Right lobe of liver (tissue), 6 donors: ENCODE results near the gene PHGDH. TPM values are rescaled to one million over a fixed set of nuclear protein-coding genes. Genes with fewer than 3 reads are reported as not detected.

Source experiments
- ATAC-seq, 4 donors: fragments of 200-7000 bp; cut with Tn5 transposase; one replicate each; pipeline ENCODE4 v1.9.1; 2020; ENCODE audit warnings: mild to moderate bottlenecking in 4 of 4, moderate library complexity in 4 of 4
- DNase-seq, 3 donors: peaks; one replicate each; pipeline ENCODE4 v3.0.0-alpha.2; 2020
- H3K27ac ChIP-seq, 3 donors: fragments of 200-600 bp; one replicate each; pipeline ENCODE4 v1.8.0; 2022
- H3K27me3 ChIP-seq, 2 donors: fragments of 200-600 bp; one replicate each; pipeline ENCODE4 v1.8.0; 2022
- H3K36me3 ChIP-seq, 4 donors: fragments of 200-600 bp; sonication (generic) in 1 of 4; one replicate each; pipeline versions ENCODE4 v1.5.1 to v1.8.0; 2017 to 2022; ENCODE audit warnings: control low read depth in 1 of 4
- H3K4me1 ChIP-seq, 4 donors: fragments of 200-600 bp; sonication (generic) in 1 of 4; one replicate each; pipeline versions ENCODE4 v1.5.1 to v1.8.0; 2017 to 2022; ENCODE audit warnings: control low read depth in 1 of 4
- H3K4me3 ChIP-seq, 3 donors: fragments of 200-600 bp; one replicate each; pipeline ENCODE4 v1.8.0; 2022
- H3K9me3 ChIP-seq, 4 donors: fragments of 200-600 bp; sonication (generic) in 1 of 4; one replicate each; pipeline versions ENCODE4 v1.5.1 to v1.8.0; 2017 to 2022; ENCODE audit warnings: control low read depth in 1 of 4
- CTCF ChIP-seq, 4 donors: fragments of 200-600 bp in 3 of 4; fragments of 450-650 bp in 1 of 4; IDR thresholded peaks; one replicate each; pipeline versions ENCODE4 v1.5.1 to v1.8.0; 2016 to 2022; ENCODE audit warnings: antibody characterized with exemption in 4 of 4, mild to moderate bottlenecking in 2 of 4
- POLR2A ChIP-seq: fragments of 450-650 bp; IDR thresholded peaks from one replicate; pipeline ENCODE4 v1.6.1; 2017; ENCODE audit warnings: antibody characterized with exemption, mild to moderate bottlenecking
- WGBS: methylation state at CpG from one replicate; pipeline ENCODE4 v1.1.6; 2018; ENCODE audit warnings: low coverage, low lambda C conversion rate; ENCODE audit not compliant: insufficient coverage; ENCODE audit errors: missing lambda C conversion rate; 5-methylcytosine and 5-hydroxymethylcytosine counted together
- intact Hi-C, 2 donors: fragments of 100-400 bp; cut with DNase I; formaldehyde crosslinking; loops; one replicate each; pipeline versions ENCODE4 v1.11.2 to v1.14.1; 2022
- total RNA-seq, 6 experiments: library from RNA; depleted of rRNA in 2 of 6; stranded (reverse); fragments of >200 nt in 2 of 6; fragmentation: NEBNext Ultra II Directional in 3 of 6; extraction: Animal tissue kit (Norgen Biotek cat#: 25700) in 3 of 6; gene quantifications; one replicate each; pipeline versions ENCODE4 v1.1.0 to v1.2.4, GENCODE V29; 2016 to 2023
- donor health status: DM: no; HTN: yes; CAD: no.
- donor health status: DM: no; HTN: no; CAD: no.
- donor health status: DM: no; HTN: no; CAD: no.
- donor health status: DM: no; HTN: yes; CAD: no.
- donor health status: DM: no; HTN: yes; CAD: no.

The PHGDH gene
- total RNA-seq, 6 experiments from 2014 or later: 51.2 to 151 (median 74.0) TPM

DNA sequence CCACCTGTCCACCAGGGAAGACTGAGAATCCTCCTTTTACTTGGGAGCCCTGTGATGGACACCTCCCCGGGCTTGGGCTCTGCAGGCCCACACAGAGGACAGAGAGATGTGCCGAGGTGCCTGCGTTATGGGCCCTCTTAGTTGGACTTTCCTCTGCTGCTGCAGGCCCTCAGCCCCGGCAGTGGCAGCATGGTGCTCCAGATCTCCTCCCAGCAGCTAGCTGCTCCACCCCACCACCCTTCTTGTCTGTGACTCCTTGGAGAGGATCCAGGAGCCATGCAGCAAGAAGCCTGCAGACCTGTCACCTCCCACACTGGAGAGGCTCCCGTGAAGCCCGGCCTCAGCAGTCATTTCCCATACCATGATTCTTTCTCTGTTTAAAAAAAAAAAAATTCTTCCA, 27.4 kb downstream of the PHGDH start:
- DNase-seq (no peak), ATAC-seq (no peak)
- no peak overlapping the region for H3K4me3 ChIP-seq
- no peak for TF ChIP-seq CTCF (IDR thresholded peaks at IDR 0.05)
- no peak for TF ChIP-seq POLR2A
- intact Hi-C loops: no loop called here
- H3K27ac ChIP-seq: no peak overlapping the region
- no peaks in the 10 kb centered on the region for H3K27me3 ChIP-seq
- peaks cover 0 to 20% (median 4%) of the 10 kb centered on the region in 4 donors for H3K36me3 ChIP-seq
- H3K9me3 ChIP-seq: no peaks in the 10 kb centered on the region
- peaks cover 0 to 23% (median 7%) of the 10 kb centered on the region in 4 donors for H3K4me1 ChIP-seq
- WGBS: 85% methylated on average over 5 of the region's 6 CpGs

DNA sequence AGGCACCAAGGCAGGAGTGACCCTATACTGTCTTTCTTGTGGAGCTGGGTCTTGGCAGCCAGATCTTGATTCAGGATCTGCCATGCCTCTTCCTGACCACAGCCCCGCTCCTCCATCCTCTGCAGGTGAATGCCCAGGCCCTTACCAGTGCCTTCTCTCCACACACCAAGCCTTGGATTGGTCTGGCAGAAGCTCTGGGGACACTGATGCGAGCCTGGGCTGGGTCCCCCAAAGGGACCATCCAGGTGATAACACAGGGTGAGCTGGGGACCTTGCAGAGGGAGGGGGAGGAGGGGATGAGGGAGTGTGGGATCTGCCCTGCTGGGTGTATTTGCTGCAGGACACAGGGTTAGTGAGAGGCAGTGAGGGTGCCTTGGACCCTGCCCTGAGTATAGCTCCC, 28.5 kb downstream of the PHGDH start:
- H3K27ac ChIP-seq: no peak overlapping the region
- peaks cover 0 to 34% (median 11%) of the 10 kb centered on the region in 4 donors for H3K4me1 ChIP-seq
- no peak for TF ChIP-seq CTCF (IDR thresholded peaks at IDR 0.05)
- TF ChIP-seq POLR2A: no peak
- ATAC-seq (no peak), DNase-seq (no peak)
- H3K9me3 ChIP-seq: no peaks in the 10 kb centered on the region
- 91% methylated on average over 2 of the region's 2 CpGs for WGBS
- H3K4me3 ChIP-seq: no peak overlapping the region
- intact Hi-C loops: loop anchor here in 1 of 2 donors (10.0 kb wide), 1 partner anchor 135 kb away; no protein-coding TSS in a partner anchor
- H3K36me3 ChIP-seq: peaks cover 0 to 13% (median 3%) of the 10 kb centered on the region in 4 donors
- H3K27me3 ChIP-seq: no peaks in the 10 kb centered on the region

GRCh38 chr1:119740896-119741780, 29.4 kb downstream of the PHGDH start:
- intact Hi-C loops: loop anchor here in 1 of 2 donors (10.0 kb wide), 1 partner anchor 134 kb away; no protein-coding TSS in a partner anchor
- no peak for DNase-seq
- H3K9me3 ChIP-seq: no peaks in the 10 kb centered on the region
- 67% methylated on average over 1 of the region's 13 CpGs for WGBS
- TF ChIP-seq POLR2A (no peak), CTCF (IDR thresholded peaks at IDR 0.05) (no peak)
- H3K4me1 ChIP-seq: peaks cover 0 to 43% (median 13%) of the 10 kb centered on the region in 4 donors
- no peak for ATAC-seq
- H3K27ac ChIP-seq: no peak overlapping the region
- H3K36me3 ChIP-seq: peaks cover 0 to 9% (median 0%) of the 10 kb centered on the region in 4 donors
- H3K27me3 ChIP-seq: no peaks in the 10 kb centered on the region
- H3K4me3 ChIP-seq: no peak overlapping the region

DNA sequence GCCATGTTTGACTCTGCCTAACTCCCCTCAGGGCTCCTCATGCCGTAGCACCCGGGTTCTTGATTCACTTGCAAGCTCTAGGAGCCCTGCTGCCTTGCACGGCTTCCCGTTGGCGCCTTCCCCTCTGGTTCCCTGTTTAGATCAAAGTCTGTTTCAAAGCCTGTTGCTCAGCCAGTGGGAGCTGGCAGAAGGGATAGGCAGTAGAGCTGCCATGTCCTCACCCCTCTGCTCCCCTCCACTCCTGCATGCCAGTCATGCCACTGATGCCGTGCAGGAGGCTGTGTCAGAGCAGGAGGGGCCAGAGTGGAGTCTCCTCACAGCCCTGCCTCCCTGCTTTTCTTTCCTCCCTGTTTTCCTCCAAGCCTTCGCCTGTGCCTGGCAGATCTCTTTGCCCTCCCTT, 30.5 kb downstream of the PHGDH start:
- peak in 2 of 3 donors; percentile 64 to 66 for DNase-seq
- peaks cover 0 to 9% (median 0%) of the 10 kb centered on the region in 4 donors for H3K36me3 ChIP-seq
- H3K27me3 ChIP-seq: no peaks in the 10 kb centered on the region
- no peak overlapping the region for H3K4me3 ChIP-seq
- H3K27ac ChIP-seq: no peak overlapping the region
- peak; percentile 24 to 42 (median 34) for ATAC-seq
- no peak for TF ChIP-seq POLR2A
- WGBS: 100% methylated on average over 1 of the region's 7 CpGs
- intact Hi-C loops: loop anchor here in 1 of 2 donors (10.0 kb wide), 1 partner anchor 133 kb away; no protein-coding TSS in a partner anchor
- peaks cover 0 to 48% (median 14%) of the 10 kb centered on the region in 4 donors for H3K4me1 ChIP-seq
- no peaks in the 10 kb centered on the region for H3K9me3 ChIP-seq

DNA sequence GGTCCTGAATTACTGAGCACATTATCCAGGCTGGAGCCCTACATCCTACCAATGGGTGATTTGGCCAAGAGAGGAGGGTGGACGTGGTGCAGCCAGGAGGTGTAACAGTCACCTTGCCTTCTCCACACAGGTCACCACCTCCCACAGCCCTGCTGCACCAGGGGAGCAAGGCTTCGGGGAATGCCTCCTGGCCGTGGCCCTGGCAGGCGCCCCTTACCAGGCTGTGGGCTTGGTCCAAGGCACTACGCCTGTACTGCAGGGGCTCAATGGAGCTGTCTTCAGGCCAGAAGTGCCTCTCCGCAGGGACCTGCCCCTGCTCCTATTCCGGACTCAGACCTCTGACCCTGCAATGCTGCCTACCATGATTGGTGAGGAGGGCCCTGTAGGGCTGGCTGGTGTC, 30.9 kb downstream of the PHGDH start:
- intact Hi-C loops: loop anchor here in 1 of 2 donors (10.0 kb wide), 1 partner anchor 132 kb away; no protein-coding TSS in a partner anchor
- TF ChIP-seq POLR2A: no peak
- no peak for TF ChIP-seq CTCF (IDR thresholded peaks at IDR 0.05)
- Histone ChIP-seq H3K9me3 (no peaks in the 10 kb centered on the region), H3K4me1 (peaks cover 0 to 48% (median 14%) of the 10 kb centered on the region in 4 donors), H3K4me3 (no peak overlapping the region), H3K36me3 (peaks cover 0 to 9% (median 0%) of the 10 kb centered on the region in 4 donors), H3K27ac (peak overlapping the region in 1 of 3 donors; percentile 24), H3K27me3 (no peaks in the 10 kb centered on the region)
- ATAC-seq: no peak
- DNase-seq: no peak
- WGBS: no CpG with 5 or more reads among the region's 7 CpGs
